ENCODE measurements around the gene GIPC2. TPM values are rescaled to one million over a fixed set of nuclear protein-coding genes. Genes with fewer than 3 reads are reported as not detected.
"Not testable (repeated sequence)": the region's sequence is repeated elsewhere in the genome, so short reads cannot be mapped to it uniquely, and the experiment has no call there.

The GIPC2 gene, protein sequence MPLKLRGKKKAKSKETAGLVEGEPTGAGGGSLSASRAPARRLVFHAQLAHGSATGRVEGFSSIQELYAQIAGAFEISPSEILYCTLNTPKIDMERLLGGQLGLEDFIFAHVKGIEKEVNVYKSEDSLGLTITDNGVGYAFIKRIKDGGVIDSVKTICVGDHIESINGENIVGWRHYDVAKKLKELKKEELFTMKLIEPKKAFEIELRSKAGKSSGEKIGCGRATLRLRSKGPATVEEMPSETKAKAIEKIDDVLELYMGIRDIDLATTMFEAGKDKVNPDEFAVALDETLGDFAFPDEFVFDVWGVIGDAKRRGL
- 0.64 TPM for total RNA-seq

DNA sequence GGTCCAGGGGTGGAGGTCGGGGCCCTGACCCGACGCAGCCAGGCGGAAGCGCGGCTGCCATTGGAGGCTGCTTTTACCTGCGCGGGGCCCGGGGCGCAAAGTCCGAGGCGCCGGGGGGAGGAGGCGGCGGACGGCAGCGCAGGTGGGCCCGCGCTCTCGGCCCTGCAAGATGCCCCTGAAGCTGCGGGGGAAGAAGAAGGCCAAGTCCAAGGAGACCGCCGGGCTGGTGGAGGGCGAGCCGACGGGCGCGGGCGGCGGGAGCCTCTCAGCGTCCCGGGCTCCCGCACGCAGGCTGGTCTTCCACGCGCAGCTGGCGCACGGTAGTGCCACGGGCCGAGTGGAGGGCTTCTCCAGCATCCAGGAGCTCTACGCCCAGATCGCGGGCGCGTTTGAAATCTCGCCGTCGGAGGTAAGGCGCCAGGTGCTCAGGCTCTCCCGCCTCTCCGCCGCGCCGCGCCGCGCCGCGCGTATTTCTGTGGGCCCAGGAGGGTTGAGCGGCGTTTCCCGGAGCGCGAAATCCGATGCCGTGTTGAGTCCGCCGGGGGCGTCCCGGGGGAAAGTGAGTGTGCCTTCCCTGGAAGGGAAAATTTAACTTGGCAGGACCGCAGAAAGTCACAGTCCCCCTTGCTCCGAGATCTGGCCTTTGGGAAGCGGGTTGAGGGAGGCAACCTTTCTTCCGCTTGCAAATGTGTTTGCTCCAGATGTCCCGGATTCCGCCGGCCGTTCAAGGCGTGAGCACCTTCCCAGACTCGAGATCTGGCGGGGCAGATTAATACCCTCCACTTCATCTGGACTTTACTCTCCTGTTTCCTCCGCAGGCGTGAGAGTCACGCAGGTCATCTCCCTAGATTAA is at the start of gene GIPC2:
Gene GIPC2 (plus strand): TSS at position 41 of the 853 bp plus-strand sequence. CDS start 129 bp downstream, at position 170.
- peak within 1 kb of the TSS; percentile 10 to 28 for H3K27ac ChIP-seq
- intact Hi-C loops (cut with DNase I), result loop anchor here (5.0 kb wide), 1 partner anchor 66 kb away; no protein-coding TSS in a partner anchor
- H3K4me1 ChIP-seq, result peaks cover 0 to 4% of the 10 kb centered on the region in 2 donors
- peak in 1 of 2 donors; percentile 66 for DNase-seq (ENCODE audit: low spot score in 2 of 2)
- TF ChIP-seq, protein P1, sequence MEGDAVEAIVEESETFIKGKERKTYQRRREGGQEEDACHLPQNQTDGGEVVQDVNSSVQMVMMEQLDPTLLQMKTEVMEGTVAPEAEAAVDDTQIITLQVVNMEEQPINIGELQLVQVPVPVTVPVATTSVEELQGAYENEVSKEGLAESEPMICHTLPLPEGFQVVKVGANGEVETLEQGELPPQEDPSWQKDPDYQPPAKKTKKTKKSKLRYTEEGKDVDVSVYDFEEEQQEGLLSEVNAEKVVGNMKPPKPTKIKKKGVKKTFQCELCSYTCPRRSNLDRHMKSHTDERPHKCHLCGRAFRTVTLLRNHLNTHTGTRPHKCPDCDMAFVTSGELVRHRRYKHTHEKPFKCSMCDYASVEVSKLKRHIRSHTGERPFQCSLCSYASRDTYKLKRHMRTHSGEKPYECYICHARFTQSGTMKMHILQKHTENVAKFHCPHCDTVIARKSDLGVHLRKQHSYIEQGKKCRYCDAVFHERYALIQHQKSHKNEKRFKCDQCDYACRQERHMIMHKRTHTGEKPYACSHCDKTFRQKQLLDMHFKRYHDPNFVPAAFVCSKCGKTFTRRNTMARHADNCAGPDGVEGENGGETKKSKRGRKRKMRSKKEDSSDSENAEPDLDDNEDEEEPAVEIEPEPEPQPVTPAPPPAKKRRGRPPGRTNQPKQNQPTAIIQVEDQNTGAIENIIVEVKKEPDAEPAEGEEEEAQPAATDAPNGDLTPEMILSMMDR (IDR thresholded peaks at IDR 0.05), result no peak
- H3K4me3 ChIP-seq, result peak within 1 kb of the TSS; percentile 65 to 77
- H3K36me3 ChIP-seq, result no peaks in the 10 kb centered on the region
- no peaks in the 10 kb centered on the region for H3K27me3 ChIP-seq
- no peaks in the 10 kb centered on the region for H3K9me3 ChIP-seq

DNA sequence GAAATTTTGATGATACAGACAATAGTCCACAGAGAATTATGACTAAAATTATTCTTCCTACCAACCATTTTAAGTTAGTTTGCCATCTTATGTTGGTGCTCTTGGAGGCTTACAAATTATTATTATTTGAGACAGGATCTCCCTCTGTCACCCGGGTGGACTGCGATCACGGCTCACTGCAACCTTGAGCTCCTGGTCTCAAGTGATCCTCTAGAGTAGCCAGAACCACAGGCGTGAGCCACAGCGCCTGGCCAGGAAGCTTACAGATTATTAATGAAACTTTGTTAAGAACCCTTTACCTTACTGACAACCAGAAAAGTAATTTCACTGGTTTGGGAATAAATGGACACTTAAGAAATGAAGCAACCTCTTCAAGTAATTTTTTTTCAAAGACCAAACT is 49.0 kb upstream of the GIPC2 start:
- DNase-seq (ENCODE audit: low spot score in 2 of 2), result no peak
- Histone ChIP-seq H3K4me3 (no peak overlapping the region), H3K27me3 (no peaks in the 10 kb centered on the region), H3K4me1 (peaks cover 0 to 3% of the 10 kb centered on the region in 2 donors), H3K9me3 (no peaks in the 10 kb centered on the region), H3K36me3 (peaks cover 0 to 2% of the 10 kb centered on the region in 2 donors), H3K27ac (no peak overlapping the region)
- TF ChIP-seq, protein P1 (IDR thresholded peaks at IDR 0.05), result no peak
- intact Hi-C loops (cut with DNase I), result no loop called here

DNA sequence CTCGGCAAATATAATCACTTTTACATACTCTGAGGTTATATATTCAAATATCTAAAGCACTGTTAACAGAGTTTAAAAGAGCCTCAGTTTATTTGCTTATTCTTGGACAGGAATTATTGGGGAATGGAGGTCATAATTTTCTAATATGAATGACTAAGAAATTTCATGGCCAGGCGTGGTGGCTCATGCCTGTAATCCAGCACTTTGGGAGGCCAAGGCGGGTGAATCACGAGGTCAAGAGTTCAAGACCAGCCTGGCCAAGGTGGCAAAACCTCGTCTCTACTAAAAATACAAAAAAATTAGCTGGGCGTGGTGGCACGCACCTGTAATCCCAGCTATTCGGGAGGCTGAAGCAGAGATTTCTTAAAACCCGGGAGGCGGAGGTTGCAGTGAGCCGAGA is 45.2 kb upstream of the GIPC2 start:
- H3K9me3 ChIP-seq; H3K4me1 ChIP-seq; H3K27me3 ChIP-seq; H3K27ac ChIP-seq; H3K4me3 ChIP-seq; DNase-seq (ENCODE audit: low spot score in 2 of 2); H3K36me3 ChIP-seq: not testable (repeated sequence)
- intact Hi-C loops (cut with DNase I), result loop anchor here (10.0 kb wide), 1 partner anchor 166 kb away; no protein-coding TSS in a partner anchor

DNA sequence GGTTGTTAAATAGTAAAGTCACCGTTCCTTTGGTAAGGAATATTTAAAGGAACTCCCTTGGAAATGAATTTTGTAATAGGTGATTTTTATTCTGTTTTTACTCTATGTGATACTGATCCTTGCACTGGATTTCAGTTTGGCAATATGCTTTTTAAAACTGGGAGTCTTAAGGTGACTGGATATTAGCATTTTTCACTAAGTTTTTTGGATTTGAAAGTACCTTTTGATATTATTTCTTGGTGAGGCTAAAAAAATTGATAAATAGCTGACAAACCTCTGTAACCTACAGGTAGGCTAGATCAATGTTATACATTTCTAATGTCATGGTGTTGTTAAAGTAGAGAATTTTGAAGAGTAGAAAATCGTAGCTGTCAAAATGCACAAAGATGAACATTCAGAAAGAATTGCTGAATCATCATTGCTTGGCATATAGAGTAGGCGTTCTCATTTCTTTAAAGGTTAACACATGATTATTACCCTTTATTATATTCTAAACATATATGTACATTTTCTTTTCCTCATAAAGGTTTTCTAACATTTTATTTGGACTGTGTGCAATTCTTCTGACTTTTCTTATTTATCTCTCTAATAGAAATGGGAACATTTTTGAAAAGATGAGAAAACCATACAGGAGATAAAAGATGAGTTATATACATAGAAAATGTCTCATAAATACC is 42.6 kb upstream of the GIPC2 start:
- Histone ChIP-seq H3K27ac (peak overlapping the region; percentile 88), H3K9me3 (no peaks in the 10 kb centered on the region), H3K36me3 (no peaks in the 10 kb centered on the region), H3K4me1 (peaks cover 0 to 6% of the 10 kb centered on the region in 2 donors), H3K27me3 (no peaks in the 10 kb centered on the region), H3K4me3 (peak overlapping the region; percentile 55 to 74)
- TF ChIP-seq, protein P1 (IDR thresholded peaks at IDR 0.05), result no peak
- intact Hi-C loops (cut with DNase I), result loop anchor here (10.0 kb wide), 1 partner anchor 168 kb away; no protein-coding TSS in a partner anchor
- no peak for DNase-seq (ENCODE audit: low spot score in 2 of 2)

DNA sequence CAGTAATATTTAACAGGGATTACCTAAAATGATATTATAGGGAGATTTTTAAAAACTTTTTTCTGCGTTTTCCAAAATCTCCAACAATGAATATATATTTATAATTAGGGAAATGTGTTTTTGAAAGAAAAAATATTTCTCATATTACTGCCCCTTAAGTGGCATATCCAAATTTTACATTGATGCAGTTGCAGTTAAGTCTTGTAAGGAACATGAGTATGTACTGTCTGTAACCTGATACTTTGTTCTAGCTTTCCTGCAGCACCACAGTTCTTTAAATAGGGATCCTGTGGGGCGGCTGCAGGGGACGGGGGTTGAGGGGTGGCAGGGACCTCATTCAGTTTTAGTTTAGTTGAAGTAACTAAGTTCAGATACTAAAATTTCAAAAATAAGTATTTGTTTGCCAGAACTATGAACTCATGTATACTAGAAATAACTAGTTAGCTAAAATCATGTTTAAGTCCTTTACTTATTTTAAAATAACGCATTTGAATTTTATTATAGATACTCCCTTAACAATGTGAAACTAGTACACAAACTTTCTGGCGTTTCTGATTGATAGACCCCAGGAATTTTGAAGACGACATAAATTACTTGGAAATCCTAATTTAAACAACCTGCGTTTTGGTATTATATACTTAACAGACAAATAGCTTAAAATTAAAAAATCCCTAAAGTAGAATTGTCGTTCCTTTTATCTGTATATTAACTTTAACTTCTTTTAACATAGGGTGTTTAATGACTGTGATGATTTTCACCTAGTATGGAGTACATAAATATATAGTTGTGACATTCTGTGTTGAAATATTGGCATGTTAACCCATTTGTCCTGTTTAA is 41.7 kb upstream of the GIPC2 start:
- intact Hi-C loops (cut with DNase I), result loop anchor here (1.0 to 10.0 kb wide), 3 partner anchors 25 to 322 kb away; partner anchors contain the start of genes FUBP1 and ZZZ3
- peak in 1 of 2 donors; percentile 71 for DNase-seq (ENCODE audit: low spot score in 2 of 2)
- TF ChIP-seq, protein P1 (IDR thresholded peaks at IDR 0.05), result no peak

More for the DNA sequence above, 41.7 kb upstream of the GIPC2 start:
- Histone ChIP-seq H3K4me1 (peaks cover 0 to 6% of the 10 kb centered on the region in 2 donors), H3K4me3 (peak overlapping the region; percentile 55 to 74), H3K27me3 (no peaks in the 10 kb centered on the region), H3K27ac (peak overlapping the region; percentile 88), H3K9me3 (no peaks in the 10 kb centered on the region), H3K36me3 (no peaks in the 10 kb centered on the region)
